Mucosa of rectum (tissue), 2 donors: Measurements from ENCODE around the gene EMID1.

Experiments
- H3K27ac ChIP-seq, 2 donors: one replicate each; pipeline ENCODE4 v1.7.0; 2013; ENCODE audit warnings: inconsistent platforms in 2 of 2, low read depth in 2 of 2, low read length in 2 of 2
- H3K27me3 ChIP-seq, 2 donors: one replicate each; pipeline ENCODE4 v1.7.0; 2013; ENCODE audit warnings: low read length in 2 of 2; ENCODE audit not compliant: control insufficient read depth in 2 of 2, insufficient read depth in 2 of 2
- H3K36me3 ChIP-seq, 2 donors: one replicate each; pipeline ENCODE4 v1.7.0; 2013; ENCODE audit warnings: low read length in 2 of 2; ENCODE audit not compliant: control insufficient read depth in 2 of 2, insufficient read depth in 2 of 2
- H3K4me1 ChIP-seq, 2 donors: one replicate each; pipeline ENCODE4 v1.7.0; 2013; ENCODE audit warnings: low read length in 2 of 2, mild to moderate bottlenecking in 1 of 2; ENCODE audit not compliant: control insufficient read depth in 2 of 2, insufficient read depth in 2 of 2
- H3K4me3 ChIP-seq, 2 donors: one replicate each; pipeline ENCODE4 v1.7.0; 2013; ENCODE audit warnings: low read length in 2 of 2
- H3K9ac ChIP-seq, 2 donors: one replicate each; pipeline ENCODE4 v1.7.0; 2013; ENCODE audit warnings: low read length in 2 of 2, low read depth in 1 of 2, mild to moderate bottlenecking in 1 of 2
- H3K9me3 ChIP-seq, 2 donors: one replicate each; pipeline ENCODE4 v1.7.0; 2013; ENCODE audit warnings: low read length in 2 of 2; ENCODE audit not compliant: control insufficient read depth in 2 of 2
- donor health status: healthy.
- donor health status: Normal muscosa, but diverticular disease.

Gene EMID1

DNA sequence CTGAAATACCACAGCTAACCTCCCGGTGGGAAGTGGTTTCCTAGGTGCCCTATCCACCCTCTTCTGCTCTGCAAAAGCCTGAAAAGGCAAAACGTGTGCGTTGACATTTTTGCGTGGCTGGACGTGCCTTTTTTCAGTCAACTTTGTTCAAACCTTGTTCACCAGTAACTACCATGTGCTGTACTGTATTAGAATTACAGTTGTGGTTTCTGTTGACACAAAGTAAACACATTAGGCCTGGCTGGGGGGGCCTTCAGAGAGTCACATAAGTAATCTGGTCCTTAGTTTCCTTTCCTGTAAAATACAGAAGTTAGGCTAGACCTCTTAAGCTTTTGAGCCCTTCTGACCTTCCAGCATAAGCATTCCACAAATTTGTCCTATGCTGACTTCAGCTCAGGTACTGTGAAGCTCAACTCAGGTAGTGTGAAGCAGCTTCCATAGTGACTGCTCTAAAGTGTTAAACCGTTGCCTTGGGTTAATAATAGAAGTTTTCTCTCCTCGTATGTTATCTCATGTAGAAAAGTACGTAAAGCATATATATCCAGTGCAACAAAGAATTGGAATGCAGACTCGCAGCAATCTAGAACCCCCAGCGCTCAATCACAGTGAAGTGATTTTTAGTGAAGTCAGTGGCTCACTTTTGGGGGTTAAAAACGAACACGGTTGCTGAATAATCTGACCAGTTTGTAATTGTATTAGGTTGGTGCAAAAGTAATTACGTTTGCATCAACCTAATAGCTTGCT is 64.2 kb downstream of the EMID1 start:
- Histone ChIP-seq H3K9me3 (no peaks in the 10 kb centered on the region), H3K27me3 (no peaks in the 10 kb centered on the region), H3K4me1 (peaks cover 30 to 39% of the 10 kb centered on the region in 2 donors), H3K9ac (peak overlapping the region; percentile 99), H3K4me3 (peak overlapping the region; percentile 95 to 96), H3K27ac (peak overlapping the region; percentile 32 to 98), H3K36me3 (peaks cover 29 to 43% of the 10 kb centered on the region in 2 donors)

DNA sequence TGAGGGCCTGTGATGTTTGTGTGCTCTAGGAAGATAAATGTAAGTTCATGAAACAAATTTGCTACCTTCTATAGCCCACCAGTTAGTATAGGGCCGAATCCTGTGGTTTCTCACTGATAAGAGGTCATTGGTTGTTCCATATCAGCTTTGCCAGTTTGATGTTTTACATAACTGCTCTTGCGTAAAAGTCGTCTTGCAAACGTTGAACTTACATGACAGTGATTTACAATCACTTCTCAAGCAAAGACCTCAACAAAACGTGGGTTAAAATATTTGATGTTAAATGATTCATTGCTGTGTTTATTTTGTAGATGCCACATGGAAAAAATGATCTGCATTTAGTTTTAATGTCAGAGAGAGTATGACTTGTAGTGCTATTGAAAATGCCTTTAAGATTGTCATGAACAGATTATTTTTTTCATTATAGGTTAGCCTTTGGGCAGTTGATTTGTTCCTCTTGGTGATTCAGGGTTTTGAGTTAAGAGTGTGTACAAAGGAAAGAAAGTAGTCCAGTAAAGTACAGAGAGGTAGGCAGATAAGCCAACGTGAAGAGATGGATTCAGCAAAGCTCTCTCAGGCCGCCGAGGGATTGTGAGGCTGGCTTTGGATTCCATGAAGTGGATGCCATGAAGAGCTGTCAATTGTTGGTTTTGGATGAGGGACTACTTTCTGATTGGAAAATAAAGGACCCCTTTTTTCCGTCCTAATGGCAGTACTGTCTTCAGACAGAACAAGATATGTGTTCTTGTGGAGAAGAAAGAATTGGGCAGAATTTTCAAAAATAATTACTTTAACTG is 65.0 kb downstream of the EMID1 start:
- no peaks in the 10 kb centered on the region for H3K9me3 ChIP-seq
- H3K36me3 ChIP-seq, result peaks cover 36 to 44% of the 10 kb centered on the region in 2 donors
- peak overlapping the region; percentile 12 to 32 for H3K27ac ChIP-seq
- peak overlapping the region; percentile 14 for H3K9ac ChIP-seq
- no peaks in the 10 kb centered on the region for H3K27me3 ChIP-seq
- H3K4me3 ChIP-seq, result peak overlapping the region; percentile 95 to 96
- peaks cover 35 to 39% of the 10 kb centered on the region in 2 donors for H3K4me1 ChIP-seq

DNA sequence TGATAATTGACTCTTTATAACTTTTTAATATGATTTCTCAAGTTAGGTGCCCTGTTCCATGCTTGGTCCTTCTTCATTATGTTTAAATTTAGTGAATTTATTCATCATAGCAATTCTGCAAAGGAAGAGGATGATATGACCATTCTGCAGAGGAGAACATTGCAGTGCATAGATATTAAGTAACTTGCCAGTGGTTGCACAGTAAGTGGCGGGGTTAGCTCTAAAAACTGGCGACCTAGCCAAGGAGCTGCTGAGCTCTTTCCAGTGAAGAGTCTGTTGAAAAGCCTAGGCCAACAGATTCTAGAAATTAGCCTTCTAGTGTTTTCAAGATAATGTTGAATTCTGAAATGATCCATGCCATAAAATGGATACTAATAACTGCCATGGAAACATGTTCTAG is 66.9 kb downstream of the EMID1 start:
- Histone ChIP-seq H3K36me3 (peaks cover 43 to 55% of the 10 kb centered on the region in 2 donors), H3K27me3 (no peaks in the 10 kb centered on the region), H3K4me1 (peaks cover 34 to 41% of the 10 kb centered on the region in 2 donors), H3K4me3 (no peak overlapping the region), H3K9ac (no peak overlapping the region), H3K27ac (no peak overlapping the region), H3K9me3 (no peaks in the 10 kb centered on the region)

DNA sequence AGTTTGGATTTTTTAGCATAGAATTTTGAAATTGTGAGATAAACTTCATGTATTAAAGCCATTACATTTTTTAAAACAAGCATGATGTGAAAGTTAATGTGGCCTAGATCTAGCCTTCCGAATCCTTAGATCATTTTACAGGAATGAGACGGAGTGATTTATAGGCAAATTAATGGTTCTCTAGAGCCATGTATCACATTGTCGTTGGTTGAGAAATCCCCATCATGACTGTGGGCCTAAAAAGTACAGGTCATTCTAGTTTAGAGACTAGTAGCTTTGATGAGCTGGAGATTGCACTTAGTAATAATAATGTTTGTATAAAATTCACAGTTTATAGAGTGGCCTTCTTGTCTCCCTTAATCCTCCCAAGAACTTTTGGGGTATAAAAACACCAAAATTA is 69.5 kb downstream of the EMID1 start:
- peaks cover 22 to 29% of the 10 kb centered on the region in 2 donors for H3K4me1 ChIP-seq
- no peaks in the 10 kb centered on the region for H3K9me3 ChIP-seq
- H3K27me3 ChIP-seq, result no peaks in the 10 kb centered on the region
- H3K36me3 ChIP-seq, result peaks cover 61 to 72% of the 10 kb centered on the region in 2 donors
- no peak overlapping the region for H3K27ac ChIP-seq
- no peak overlapping the region for H3K9ac ChIP-seq
- H3K4me3 ChIP-seq, result no peak overlapping the region

DNA sequence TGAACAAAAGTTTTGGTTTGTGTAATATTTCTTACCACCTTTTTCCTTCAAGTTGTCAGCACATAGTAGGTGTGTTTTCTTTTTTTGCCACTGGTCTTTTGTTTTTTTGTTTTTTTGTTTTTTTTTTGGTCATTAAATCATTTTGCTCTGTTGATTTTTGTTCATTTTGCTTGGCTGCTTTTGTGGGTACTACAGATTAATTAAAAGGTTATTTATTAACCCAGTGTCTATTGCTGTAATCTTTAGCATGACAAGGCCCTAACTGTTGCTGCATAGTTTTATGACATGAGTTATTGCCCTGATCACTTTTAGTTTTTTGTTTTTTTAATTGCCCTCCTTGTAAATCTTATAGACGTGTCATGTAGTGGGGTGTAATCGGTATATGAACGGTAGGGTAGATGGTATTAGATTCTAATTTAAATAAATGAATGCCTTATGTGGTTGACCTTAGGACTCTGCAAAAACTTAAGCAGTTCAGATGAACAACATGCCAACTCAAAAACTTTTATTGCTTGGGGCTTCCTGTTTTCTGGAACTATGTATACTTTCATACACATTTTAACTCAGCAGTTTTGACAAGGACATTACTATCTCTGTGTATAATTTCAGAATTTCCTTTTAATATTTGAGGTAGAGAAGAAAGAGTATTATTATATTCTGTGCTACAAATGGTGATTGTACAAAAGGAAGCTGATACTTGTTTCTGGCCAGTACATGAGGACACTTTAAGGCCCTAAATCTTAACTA is 70.3 kb downstream of the EMID1 start:
- H3K27ac ChIP-seq, result no peak overlapping the region
- no peaks in the 10 kb centered on the region for H3K9me3 ChIP-seq
- no peaks in the 10 kb centered on the region for H3K27me3 ChIP-seq
- peaks cover 64 to 71% of the 10 kb centered on the region in 2 donors for H3K36me3 ChIP-seq
- H3K4me3 ChIP-seq, result no peak overlapping the region
- peaks cover 19 to 21% of the 10 kb centered on the region in 2 donors for H3K4me1 ChIP-seq
- peak overlapping the region in 1 of 2 donors; percentile 6 for H3K9ac ChIP-seq

DNA sequence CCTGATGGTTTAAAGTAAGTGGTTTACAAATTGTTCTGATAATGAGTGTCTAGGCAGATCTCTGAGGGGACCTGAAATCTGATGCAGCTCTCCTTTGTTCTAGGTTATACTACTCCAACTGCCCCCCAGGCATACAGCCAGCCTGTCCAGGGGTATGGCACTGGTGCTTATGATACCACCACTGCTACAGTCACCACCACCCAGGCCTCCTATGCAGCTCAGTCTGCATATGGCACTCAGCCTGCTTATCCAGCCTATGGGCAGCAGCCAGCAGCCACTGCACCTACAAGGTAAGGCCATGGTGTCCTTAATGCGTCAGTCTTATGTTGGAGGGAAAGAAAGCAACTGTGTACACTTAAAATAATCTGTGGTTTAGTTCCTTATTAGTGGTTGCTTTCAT is 72.2 kb downstream of the EMID1 start:
- Histone ChIP-seq H3K27ac (no peak overlapping the region), H3K36me3 (peaks cover 64 to 67% of the 10 kb centered on the region in 2 donors)

DNA sequence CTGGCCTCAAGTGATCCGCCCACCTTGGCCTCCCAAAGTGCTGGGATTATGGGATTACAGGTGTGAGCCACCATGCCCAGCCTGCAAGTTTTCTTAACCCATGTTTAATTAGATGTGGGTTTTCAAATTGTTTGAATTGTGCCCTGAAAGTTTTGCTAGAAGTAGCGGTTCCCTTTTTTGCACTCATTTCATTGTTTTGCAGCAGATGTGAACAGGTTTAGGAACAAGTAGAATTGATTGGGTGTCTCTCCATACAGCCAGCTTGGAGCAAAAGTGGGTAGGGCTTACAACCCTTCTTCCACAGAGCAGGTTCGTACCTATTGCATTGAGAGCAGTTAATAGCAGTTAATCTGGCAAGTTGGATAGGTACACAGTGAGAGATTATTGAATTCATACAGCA is 78.5 kb downstream of the EMID1 start:
- no peak overlapping the region for H3K4me3 ChIP-seq
- no peak overlapping the region for H3K9ac ChIP-seq
- H3K27me3 ChIP-seq, result no peaks in the 10 kb centered on the region
- no peaks in the 10 kb centered on the region for H3K9me3 ChIP-seq
- H3K27ac ChIP-seq, result no peak overlapping the region
- H3K36me3 ChIP-seq, result peaks cover 64 to 78% of the 10 kb centered on the region in 2 donors
- no peaks in the 10 kb centered on the region for H3K4me1 ChIP-seq

More for the DNA sequence above, 72.2 kb downstream of the EMID1 start:
- no peaks in the 10 kb centered on the region for H3K9me3 ChIP-seq
- no peaks in the 10 kb centered on the region for H3K27me3 ChIP-seq
- H3K4me3 ChIP-seq, result no peak overlapping the region
- H3K4me1 ChIP-seq, result peaks cover 8 to 16% of the 10 kb centered on the region in 2 donors
- H3K9ac ChIP-seq, result no peak overlapping the region

DNA sequence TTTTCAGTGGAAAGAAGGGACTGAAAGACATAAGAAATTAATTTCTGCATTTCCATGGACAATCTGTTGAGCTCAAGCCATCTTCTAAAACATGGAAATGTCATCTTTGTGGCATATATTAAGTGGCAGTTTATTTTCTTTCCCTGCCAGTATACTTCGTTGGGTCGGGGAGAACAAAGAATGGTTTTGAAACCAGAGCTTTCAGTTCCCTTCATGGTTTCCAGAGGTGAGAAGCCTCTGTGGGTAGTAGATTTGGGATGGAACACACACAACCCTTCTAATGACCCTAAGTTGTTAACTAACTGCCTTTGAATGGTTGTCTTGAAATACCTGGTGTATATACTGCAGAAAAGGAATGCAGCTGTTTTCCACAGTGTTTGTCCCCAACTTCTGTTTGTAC is 83.1 kb downstream of the EMID1 start:
- Histone ChIP-seq H3K9ac (no peak overlapping the region), H3K27ac (no peak overlapping the region), H3K4me1 (no peaks in the 10 kb centered on the region), H3K9me3 (no peaks in the 10 kb centered on the region), H3K4me3 (no peak overlapping the region), H3K36me3 (peaks cover 79 to 89% of the 10 kb centered on the region in 2 donors), H3K27me3 (no peaks in the 10 kb centered on the region)

DNA sequence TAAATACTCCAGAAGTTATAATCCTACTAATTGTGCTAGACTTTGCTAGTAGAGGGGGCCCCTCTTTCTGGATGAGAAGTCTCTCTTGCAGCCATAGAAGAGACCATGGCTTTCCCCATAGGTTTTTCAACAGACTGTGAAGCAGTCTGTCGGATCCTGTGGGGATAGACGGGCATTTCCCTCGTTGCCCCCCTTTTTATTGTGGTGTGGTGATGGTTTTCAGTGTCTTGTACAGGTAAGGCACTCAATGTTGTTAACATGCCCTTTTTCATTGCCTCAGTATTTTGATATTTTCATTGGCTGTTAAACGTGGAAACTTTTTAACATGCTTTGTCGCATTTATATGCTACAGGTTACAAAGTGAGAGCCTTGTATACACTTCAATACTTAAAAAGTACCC is 84.4 kb downstream of the EMID1 start:
- no peaks in the 10 kb centered on the region for H3K4me1 ChIP-seq
- H3K4me3 ChIP-seq, result no peak overlapping the region
- H3K9ac ChIP-seq, result no peak overlapping the region
- H3K27me3 ChIP-seq, result no peaks in the 10 kb centered on the region
- H3K9me3 ChIP-seq, result no peaks in the 10 kb centered on the region
- H3K36me3 ChIP-seq, result peaks cover 76 to 87% of the 10 kb centered on the region in 2 donors
- no peak overlapping the region for H3K27ac ChIP-seq

DNA sequence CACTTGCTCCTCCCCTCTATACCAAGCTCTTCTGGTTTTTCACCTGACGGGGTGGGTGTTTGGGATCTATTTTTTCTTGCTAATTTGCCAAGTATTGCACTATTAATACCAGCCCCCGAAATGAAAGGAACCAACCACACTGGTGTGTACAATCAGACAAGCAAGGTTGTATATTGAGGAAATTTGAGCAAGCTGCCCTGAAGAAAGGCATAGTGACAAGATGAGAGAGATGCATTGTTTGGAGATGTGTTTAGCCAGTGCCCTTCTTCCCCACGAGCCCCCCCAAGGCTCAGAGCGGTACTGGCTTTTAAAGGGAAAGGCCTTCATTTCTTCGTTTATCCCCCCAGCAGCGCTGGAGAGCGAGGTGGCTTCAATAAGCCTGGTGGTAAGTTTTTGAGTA is 85.5 kb downstream of the EMID1 start:
- H3K27ac ChIP-seq, result no peak overlapping the region
- no peaks in the 10 kb centered on the region for H3K27me3 ChIP-seq
- peaks cover 83 to 89% of the 10 kb centered on the region in 2 donors for H3K36me3 ChIP-seq
- H3K4me3 ChIP-seq, result no peak overlapping the region
- no peaks in the 10 kb centered on the region for H3K9me3 ChIP-seq
- no peak overlapping the region for H3K9ac ChIP-seq
- H3K4me1 ChIP-seq, result no peaks in the 10 kb centered on the region
